Left ventricle myocardium inferior (tissue), 1 donor: ENCODE data around the gene STXBP5L. TPM values are rescaled to one million over a fixed set of nuclear protein-coding genes. Genes with fewer than 3 reads are reported as not detected.
"Not testable (repeated sequence)": the region's sequence is repeated elsewhere in the genome, so short reads cannot be mapped to it uniquely, and the experiment has no call there.

Source experiments
- DNase-seq: peaks from one replicate; pipeline ENCODE4 v3.0.0-alpha.2; 2020
- H3K27ac ChIP-seq: fragments of 200-600 bp; replicated peaks from 2 replicates; pipeline ENCODE4 v1.8.0; 2021
- H3K27me3 ChIP-seq: fragments of 200-600 bp; 2 replicates; pipeline ENCODE4 v1.8.0; 2021; ENCODE audit warnings: low read depth
- H3K36me3 ChIP-seq: fragments of 200-600 bp; 2 replicates; pipeline ENCODE4 v1.8.0; 2021
- H3K4me1 ChIP-seq: fragments of 200-600 bp; 2 replicates; pipeline ENCODE4 v1.8.0; 2021
- H3K4me3 ChIP-seq: fragments of 200-600 bp; 2 replicates; pipeline ENCODE4 v1.8.0; 2021; ENCODE audit warnings: mild to moderate bottlenecking, moderate library complexity
- H3K9me3 ChIP-seq: fragments of 200-600 bp; replicated peaks from 2 replicates; pipeline ENCODE4 v1.8.0; 2021
- intact Hi-C: fragments of 100-400 bp; cut with micrococcal nuclease; formaldehyde crosslinking; loops from one replicate; pipeline ENCODE4 v1.11.0; 2022
- total RNA-seq: library from RNA; stranded (reverse); fragmentation: NEBNext Ultra II Directional; extraction: Animal tissue kit (Norgen Biotek cat#: 25700); gene quantifications from one replicate; pipeline ENCODE4 v1.2.1, GENCODE V29; 2021
- TF ChIP-seq, protein P1 (sequence below): fragments of 200-600 bp; IDR thresholded peaks from 2 replicates; pipeline ENCODE4 v1.8.0; 2021; ENCODE audit warnings: antibody characterized with exemption, mild to moderate bottlenecking, borderline replicate concordance
- donor health status: DM: no; HTN: yes; CAD: no; lungs with severe emphysema.

The STXBP5L gene
- total RNA-seq, 1 donor from 2014 or later, result not detected

DNA sequence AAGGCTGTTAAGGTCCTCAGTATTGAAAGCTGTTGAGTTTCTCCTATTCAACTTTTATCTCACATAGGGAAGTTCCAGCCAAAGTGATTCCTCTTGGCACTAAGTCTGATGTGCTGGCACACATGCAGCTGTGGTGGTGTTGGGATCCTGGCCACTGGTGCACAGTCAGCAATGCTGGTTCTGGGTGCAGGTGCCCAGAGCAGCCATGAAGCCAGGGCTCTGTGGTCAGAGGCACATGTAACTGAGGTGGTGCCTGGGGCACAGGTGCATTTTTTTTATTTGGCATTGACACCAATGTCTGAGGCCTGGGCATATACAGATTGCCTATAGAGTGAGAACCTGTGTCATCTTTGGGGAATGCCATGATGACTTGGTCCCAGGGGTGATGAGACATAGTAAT lies 366.4 kb downstream of the STXBP5L start:
- no peak for DNase-seq
- Histone ChIP-seq H3K27ac (no peak overlapping the region), H3K36me3 (no peaks in the 10 kb centered on the region), H3K4me3 (no peak overlapping the region), H3K4me1 (no peaks in the 10 kb centered on the region), H3K9me3 (peaks cover 80% of the 10 kb centered on the region), H3K27me3 (no peaks in the 10 kb centered on the region)
- TF ChIP-seq, protein P1, sequence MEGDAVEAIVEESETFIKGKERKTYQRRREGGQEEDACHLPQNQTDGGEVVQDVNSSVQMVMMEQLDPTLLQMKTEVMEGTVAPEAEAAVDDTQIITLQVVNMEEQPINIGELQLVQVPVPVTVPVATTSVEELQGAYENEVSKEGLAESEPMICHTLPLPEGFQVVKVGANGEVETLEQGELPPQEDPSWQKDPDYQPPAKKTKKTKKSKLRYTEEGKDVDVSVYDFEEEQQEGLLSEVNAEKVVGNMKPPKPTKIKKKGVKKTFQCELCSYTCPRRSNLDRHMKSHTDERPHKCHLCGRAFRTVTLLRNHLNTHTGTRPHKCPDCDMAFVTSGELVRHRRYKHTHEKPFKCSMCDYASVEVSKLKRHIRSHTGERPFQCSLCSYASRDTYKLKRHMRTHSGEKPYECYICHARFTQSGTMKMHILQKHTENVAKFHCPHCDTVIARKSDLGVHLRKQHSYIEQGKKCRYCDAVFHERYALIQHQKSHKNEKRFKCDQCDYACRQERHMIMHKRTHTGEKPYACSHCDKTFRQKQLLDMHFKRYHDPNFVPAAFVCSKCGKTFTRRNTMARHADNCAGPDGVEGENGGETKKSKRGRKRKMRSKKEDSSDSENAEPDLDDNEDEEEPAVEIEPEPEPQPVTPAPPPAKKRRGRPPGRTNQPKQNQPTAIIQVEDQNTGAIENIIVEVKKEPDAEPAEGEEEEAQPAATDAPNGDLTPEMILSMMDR, result no peak
- intact Hi-C loops, result no loop called here

DNA sequence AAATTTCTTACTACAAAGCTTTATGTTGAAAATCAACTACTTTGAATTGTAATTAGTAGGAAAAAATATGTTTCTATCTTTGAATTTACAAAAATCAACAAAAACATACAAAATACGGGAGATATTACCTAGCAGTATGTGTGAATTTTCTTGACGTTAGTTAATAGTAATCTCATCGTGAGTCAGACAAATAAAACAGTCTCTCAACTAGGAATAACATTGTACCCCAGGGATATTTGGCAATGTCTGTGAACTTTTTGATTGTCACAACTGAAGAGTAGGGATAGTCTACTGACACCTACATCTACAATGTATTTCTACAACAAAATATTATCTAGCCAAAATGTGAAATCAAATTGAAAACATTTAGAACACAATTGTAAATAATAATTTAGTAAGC lies 387.4 kb downstream of the STXBP5L start:
- TF ChIP-seq, protein P1, result no peak
- no peak for DNase-seq
- no peaks in the 10 kb centered on the region for H3K4me1 ChIP-seq
- peaks cover 17% of the 10 kb centered on the region for H3K9me3 ChIP-seq
- no peak overlapping the region for H3K27ac ChIP-seq
- no peaks in the 10 kb centered on the region for H3K27me3 ChIP-seq
- no peaks in the 10 kb centered on the region for H3K36me3 ChIP-seq
- intact Hi-C loops, result no loop called here
- no peak overlapping the region for H3K4me3 ChIP-seq

DNA sequence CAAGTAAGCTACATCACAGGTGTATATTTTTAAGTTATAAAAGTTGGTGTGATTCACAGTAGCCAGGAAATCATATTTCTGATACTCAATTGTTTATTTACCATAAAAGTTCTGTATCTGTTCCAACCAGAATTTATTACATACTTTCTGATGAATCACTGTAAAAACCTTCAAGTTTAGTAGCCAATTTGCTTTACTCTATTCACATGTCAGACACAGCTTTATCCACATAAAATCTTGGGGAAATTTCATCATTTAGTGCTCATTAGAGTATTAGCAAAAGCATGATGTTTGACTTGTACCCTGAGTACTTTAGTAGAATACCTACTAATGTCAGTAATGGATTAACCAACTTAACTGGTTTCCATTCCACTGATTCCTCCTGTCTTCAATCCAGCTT lies 388.0 kb downstream of the STXBP5L start:
- H3K27me3 ChIP-seq, result no peaks in the 10 kb centered on the region
- no peaks in the 10 kb centered on the region for H3K36me3 ChIP-seq
- H3K27ac ChIP-seq, result no peak overlapping the region
- intact Hi-C loops, result no loop called here
- no peak for DNase-seq
- no peaks in the 10 kb centered on the region for H3K4me1 ChIP-seq
- no peak overlapping the region for H3K4me3 ChIP-seq
- TF ChIP-seq, protein P1, result no peak
- H3K9me3 ChIP-seq, result peaks cover 17% of the 10 kb centered on the region

DNA sequence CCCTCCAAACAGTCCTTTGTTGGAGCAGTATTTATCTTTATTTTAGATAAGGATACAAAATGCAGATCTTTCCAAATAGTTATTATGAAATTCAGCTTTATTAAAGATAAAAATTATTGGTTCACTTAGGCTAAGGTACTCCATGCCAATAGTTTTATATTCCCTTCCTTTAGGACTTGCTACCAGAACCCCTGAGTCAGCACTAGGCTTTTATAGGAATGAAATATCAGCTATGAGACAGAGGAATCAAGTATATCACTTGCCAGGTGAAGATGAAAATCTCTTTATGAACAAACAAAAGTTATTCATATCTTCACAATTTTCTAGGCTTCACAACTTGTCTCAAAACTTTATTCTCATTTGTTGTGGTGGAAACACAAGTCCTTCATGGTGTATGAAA lies 416.3 kb downstream of the STXBP5L start:
- no peak for DNase-seq
- intact Hi-C loops, result no loop called here
- Histone ChIP-seq H3K9me3 (no peaks in the 10 kb centered on the region), H3K36me3 (no peaks in the 10 kb centered on the region), H3K27me3 (peaks cover under 1% of the 10 kb centered on the region), H3K27ac (no peak overlapping the region), H3K4me3 (no peak overlapping the region), H3K4me1 (no peaks in the 10 kb centered on the region)
- TF ChIP-seq, protein P1, result no peak

DNA sequence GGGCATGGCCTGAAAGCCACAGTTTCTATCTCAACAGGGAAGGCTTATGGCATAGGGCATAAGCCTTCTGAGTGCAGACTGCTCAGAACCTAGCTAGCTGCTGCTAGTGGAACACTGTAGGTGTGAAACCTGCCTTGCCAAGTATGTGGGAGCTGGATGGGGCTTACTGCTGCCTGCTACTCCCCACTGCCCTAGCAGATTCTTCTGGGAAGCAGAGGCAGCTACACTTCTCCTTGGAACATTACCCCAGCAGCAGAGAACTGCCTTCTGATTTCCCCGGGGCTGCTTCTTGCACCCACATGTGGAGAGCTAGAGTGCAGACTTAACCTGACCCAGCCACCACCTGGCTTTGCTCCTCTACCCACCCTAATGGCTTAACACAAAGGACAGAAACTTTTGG lies 422.1 kb downstream of the STXBP5L start:
- Histone ChIP-seq H3K9me3 (no peaks in the 10 kb centered on the region), H3K4me1 (no peaks in the 10 kb centered on the region), H3K4me3 (no peak overlapping the region), H3K36me3 (no peaks in the 10 kb centered on the region), H3K27ac (no peak overlapping the region), H3K27me3 (peaks cover 7% of the 10 kb centered on the region)
- DNase-seq, result no peak
- intact Hi-C loops, result no loop called here
- TF ChIP-seq, protein P1, result no peak

DNA sequence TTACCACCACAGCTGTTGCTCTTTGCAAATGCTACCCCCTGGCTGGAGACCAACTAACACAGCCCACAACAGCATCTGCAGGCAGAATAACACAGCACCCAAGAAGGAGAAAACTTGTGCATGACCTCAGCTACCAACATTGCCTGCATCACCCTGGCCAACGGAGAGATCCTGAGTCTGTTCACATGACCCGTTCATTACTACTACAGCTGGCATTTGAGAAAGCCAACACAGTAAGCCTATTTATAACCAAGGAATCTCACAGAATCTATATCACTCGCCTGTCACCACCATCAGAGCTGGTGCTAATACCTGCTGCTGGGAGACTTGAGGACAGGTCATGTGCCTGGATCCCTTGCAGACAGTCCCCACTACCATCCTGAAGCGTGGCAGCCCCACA lies 422.6 kb downstream of the STXBP5L start:
- H3K4me3 ChIP-seq, result no peak overlapping the region
- no peak overlapping the region for H3K27ac ChIP-seq
- intact Hi-C loops, result no loop called here
- DNase-seq, result no peak
- H3K27me3 ChIP-seq, result peaks cover 7% of the 10 kb centered on the region
- H3K4me1 ChIP-seq, result no peaks in the 10 kb centered on the region
- H3K36me3 ChIP-seq, result no peaks in the 10 kb centered on the region
- TF ChIP-seq, protein P1, result no peak
- no peaks in the 10 kb centered on the region for H3K9me3 ChIP-seq

DNA sequence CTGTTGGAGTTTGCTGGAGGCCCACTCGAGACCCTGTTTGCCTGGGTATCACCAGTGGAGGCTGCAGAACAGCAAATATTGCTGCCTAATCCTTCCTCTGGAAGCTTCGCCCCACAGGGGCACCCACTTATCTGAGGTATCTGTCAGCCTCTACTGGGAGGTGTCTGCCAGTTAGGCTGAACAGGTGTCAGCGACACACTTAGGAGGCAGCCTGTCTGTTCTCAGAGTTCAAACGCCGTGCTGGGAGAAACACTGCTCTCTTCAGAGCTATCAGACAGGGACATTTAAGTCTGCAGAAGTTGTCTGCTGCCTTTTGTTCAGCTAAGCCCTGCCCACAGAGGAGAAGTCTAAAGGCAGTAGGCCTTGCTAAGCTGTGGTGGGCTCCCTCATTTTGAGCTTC lies 448.0 kb downstream of the STXBP5L start:
- H3K4me1 ChIP-seq, H3K4me3 ChIP-seq, DNase-seq, H3K36me3 ChIP-seq, intact Hi-C loops, H3K27ac ChIP-seq, H3K27me3 ChIP-seq: not testable (repeated sequence)
- H3K9me3 ChIP-seq, result peaks cover 61% of the 10 kb centered on the region
